RCC 7860 (cell line): ENCODE measurements around the gene SERHL2.
"Not testable (repeated sequence)": the region's sequence is repeated elsewhere in the genome, so short reads cannot be mapped to it uniquely, and the experiment has no call there.

Source experiments
- DNase-seq: peaks from one replicate; pipeline ENCODE4 v3.0.0-alpha.2; 2015; ENCODE audit warnings: low spot score
- FAIRE-seq: peaks from 2 replicates; lab custom pipeline; 2012; peaks lifted over from hg19 to GRCh38; lab: Jason Lieb, UNC

SERHL2 gene

DNA sequence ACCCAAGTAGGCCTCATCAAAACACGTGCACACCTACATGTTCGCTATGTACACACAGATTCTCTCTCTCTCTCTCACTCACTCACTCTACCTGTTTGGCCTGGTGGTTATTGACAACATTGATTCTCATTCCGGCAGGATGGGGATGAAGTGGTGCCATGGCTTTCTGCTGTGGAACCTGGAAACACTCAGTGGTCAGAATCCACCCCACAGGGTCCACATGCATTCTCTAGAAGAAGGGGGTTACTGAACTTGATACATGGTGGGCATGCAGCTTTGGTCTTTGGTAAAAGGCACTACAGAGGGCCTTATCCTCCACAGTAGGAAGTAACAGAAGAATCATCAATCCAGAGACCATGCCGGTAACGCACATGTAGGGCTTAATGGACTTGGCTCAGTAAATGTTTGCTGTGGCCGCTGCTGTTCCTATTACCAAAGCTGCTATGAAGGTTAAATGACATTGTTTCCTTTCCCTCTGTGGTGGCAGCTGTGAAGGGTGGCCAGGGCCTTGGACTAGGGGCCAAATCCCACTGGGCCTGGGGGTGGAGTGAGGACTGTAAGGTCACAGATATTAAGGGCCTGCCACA is 48.2 kb downstream of the SERHL2 start:
- FAIRE-seq (no peak), DNase-seq (no peak)

DNA sequence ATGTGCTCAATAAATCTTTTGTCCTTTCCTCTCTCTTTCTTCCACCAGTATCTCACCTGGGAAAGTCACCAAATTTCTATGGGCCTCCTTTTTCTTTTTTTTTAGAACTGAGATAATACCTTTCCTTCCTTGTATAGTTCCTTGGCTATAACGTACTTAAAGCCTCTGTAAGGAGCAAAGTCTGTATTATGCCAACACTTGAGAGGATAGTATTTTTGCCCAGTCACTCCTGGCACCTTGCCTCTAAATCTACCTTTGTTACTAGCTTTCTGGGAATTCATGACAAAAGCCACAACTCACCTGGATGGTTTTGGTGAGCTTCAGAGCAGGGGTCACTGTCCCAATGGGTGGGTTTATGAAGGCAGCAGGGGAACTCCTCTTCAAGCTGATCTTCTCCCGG is 48.7 kb downstream of the SERHL2 start:
- FAIRE-seq (no peak), DNase-seq (no peak)

DNA sequence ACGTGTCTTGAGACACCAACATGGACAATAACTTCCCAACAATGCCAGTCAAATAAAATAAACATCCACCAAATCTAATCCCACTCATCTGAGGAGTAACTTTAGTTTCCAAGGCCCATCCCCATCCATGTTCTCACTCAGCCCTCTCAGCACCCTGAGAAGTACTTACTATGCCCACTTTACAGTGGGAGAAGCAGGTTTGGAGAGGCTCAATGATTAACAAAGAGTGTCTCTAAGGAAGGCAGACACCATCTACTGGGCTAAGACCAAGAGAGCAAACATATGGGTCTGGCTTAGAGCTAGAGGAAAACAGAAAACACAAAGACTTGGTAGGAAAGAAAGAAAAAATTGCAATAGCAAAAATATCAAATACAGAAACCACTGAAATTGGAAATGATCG is 49.7 kb downstream of the SERHL2 start:
- FAIRE-seq (no peak), DNase-seq (no peak)

DNA sequence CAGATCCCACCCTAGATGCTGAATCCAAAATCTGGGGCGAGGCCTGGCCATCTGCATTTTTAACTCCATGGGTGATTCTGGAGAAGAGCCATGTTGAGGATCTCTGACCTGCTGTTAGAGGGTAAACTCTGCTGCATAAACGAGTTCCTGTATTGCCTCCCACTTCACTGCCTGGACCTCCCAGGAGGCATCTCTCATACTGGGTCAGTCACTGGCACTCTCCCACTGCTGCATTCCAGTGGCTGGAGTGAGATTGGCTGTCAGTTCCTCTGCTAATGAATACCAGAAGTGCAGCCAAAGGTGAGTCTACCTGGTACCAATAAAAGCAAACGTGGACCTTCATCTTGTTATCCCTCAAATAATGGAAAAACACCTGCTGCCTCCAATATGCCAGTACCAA is 50.6 kb downstream of the SERHL2 start:
- no peak for FAIRE-seq
- no peak for DNase-seq

DNA sequence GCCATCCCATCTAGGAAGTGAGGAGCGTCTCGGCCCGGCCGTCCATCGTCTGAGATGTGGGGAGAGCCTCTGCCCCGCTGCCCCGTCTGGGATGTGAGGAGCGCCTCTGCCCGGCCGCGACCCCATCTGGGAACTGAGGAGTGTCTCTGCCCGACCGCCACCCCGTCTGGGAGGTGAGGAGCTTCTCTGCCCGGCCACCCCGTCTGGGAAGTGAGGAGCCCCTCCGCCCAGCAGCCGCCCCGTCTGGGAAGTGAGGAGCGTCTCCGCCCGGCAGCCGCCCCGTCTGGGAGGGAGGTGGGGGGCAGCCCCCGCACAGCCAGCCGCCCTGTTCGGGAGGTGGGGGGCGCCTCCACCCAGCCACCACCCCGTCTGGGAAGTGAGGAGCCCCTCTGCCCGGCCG is 53.9 kb downstream of the SERHL2 start:
- not testable (repeated sequence) for FAIRE-seq, DNase-seq

DNA sequence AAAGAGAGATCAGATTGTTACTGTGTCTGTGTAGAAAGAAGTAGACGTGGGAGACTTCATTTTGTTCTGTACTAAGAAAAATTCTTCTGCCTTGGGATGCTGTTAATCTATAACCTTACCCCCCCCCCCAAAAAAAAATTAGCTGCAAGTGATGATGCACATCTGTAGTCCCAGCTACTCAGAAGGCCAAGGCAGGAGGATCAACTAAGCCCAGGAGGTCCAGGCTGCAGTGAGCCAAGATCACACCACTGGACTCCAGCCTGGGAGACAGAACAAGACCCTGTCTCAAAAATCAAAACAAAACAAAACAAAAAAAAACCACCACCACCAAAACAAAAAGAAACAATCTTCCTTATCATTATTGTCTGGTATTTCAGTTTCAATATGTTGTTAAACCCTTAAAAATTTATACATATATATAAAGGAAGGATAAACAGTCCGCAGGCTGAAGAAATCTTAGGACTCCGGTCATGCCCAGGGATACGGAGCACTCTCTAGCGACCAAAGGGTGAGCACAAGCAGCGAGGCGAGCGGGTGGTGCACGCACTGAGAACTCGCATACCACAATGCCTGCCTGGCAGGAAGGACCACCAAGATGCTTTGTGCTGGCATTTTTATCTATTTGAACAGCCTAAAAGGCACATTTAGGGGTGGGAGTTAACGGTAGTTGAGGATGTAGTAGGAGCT is 54.5 kb downstream of the SERHL2 start:
- DNase-seq (no peak), FAIRE-seq (no peak)

DNA sequence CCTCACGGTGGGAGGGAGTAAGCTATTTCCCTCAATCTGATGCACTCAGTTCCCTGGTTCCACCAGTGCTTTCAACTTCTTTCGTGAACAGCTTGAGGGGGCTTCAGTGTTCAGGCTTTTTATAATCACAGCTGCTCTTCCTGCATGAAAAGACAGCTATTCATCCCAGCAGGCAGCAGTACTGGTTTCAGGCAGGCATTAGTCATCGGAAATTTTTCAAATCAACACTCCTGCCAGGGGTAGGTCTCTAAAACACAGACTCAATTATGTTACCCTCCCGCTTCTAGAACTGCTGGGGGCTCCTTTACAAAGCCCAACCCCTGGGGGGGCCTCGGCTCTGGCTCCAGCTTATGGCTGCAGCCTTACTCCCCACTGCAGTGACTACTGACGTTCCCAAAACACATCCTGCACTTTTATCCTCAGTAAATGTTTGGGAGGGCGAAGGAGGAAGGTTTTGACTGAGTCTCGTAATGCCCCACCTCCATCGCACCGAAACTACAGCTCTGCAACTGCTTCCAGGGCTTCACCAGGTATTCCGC is 55.1 kb downstream of the SERHL2 start:
- DNase-seq: peak; percentile 35
- peak; percentile 44 for FAIRE-seq

DNA sequence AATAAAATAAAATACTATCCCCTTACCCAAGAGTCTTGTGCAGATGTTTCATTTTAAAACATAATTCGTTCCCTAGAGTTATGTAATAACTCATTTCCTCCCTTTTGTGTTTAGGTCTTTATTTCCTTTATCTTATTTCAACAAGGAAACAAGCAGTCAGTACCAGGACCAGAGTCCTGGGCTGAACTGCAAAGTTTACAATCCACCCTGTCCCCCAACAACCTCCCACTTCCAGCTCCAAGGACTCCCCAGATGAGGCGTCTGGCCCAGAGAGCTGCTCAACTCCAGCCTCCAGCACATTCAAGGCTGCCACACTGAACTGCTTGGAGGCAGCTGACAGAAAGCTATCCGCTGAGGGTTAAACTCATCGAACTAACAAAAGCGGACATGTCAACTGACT is 56.4 kb downstream of the SERHL2 start:
- FAIRE-seq (no peak), DNase-seq (no peak)

DNA sequence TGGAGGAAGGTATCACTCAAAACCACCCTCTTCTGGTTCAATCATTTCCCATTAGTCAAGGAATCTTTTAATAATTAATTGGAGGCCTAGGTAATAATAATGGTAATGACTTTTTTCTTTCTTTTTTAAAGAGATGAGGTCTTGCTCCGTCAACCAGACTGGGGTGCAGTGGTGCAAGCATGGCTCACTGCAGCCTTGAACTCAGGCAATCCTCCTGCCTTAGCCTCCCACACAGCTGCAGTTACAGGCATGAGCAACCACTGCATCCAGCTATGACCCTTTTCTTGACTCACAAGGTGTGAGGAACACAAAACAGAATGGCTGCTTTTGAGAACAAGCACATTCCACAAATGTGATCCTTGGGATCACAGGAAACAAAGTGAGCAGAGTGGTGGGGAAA is 57.3 kb downstream of the SERHL2 start:
- FAIRE-seq (no peak), DNase-seq (peak; percentile 7)

DNA sequence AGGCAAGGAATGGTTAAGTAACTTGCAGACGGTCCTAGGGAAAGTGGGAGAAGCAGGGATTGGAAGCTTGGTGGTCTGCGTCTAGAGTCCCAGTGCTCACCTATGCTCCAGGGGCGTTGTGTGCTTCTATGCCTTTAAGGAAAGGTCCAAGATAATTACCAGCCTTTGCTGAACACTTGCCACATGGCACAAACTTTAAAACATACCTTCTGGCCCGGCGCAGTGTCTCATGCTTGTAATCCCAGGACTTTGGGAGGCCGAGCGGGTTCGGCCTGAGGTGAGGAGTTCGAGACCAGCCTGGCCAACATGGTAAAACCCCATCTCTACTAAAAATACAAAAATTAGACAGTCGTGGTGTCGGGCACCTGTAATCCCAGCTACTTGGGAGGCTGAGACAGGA is 58.6 kb downstream of the SERHL2 start:
- DNase-seq: no peak
- no peak for FAIRE-seq

DNA sequence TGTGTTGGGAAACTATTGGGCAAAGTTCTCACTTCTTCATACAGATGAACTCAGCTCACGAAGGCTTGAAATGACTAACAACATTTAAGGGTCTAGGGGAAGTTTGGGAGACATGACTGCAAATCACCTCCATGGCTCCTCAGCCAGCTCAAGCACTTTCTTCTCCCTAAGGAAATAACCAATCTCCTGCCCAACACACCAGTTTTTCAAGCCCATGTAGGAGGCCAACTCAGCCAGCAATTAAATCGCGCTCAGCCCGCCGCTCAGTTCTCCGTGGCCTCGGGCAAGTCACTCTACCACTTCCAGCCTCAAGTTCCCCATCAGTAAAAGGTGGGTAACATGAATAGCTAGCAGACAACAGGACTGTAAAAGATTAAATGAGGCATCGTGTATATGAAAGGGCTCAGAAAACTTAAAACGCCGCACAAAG is 60.1 kb downstream of the SERHL2 start:
- FAIRE-seq (no peak), DNase-seq (no peak)

DNA sequence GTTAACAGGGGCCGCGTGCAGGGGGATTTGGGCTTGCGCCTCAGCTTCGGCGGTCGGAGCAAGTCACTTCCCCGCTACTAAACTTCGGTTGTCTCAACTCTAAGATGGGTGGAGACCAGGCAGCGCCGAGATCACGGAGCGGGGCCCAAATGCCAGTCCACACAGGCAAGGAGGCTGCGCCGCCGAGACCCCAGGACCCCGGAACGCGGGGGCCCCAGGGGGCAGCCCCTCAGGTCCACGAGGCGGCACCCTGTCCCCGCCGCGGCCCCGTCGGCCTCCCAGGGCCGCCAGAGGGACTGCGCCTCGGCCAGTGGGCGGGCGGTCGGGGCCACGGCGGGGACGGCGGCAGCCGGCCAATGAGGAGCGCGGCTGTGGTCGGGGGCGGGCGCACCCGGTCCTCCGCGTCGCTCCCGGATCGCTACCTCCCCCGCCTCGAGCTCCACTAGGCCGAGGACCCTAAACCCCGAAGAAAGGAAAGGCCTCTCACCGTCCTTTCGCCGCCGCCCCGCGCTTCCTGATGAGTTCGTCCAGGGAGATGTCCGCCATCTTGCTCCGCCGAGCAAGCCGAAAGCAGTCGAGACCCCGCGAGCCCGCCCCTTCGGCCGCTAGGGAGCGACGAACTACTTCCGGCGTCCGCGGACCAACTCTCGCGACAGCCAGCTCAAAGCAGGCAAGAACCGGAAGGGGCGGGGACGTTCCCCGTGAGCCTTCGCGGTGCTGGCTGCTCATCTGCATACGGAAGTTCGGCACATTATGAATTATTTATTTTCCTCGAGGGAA is 60.7 kb downstream of the SERHL2 start, which contains the start of gene POLDIP3:
POLDIP3 (minus strand) TSS at position 572 of the 780 bp plus-strand sequence; CDS start at position 546, 26 bp downstream.
- FAIRE-seq: peak; percentile 81
- DNase-seq: peak; percentile 93

DNA sequence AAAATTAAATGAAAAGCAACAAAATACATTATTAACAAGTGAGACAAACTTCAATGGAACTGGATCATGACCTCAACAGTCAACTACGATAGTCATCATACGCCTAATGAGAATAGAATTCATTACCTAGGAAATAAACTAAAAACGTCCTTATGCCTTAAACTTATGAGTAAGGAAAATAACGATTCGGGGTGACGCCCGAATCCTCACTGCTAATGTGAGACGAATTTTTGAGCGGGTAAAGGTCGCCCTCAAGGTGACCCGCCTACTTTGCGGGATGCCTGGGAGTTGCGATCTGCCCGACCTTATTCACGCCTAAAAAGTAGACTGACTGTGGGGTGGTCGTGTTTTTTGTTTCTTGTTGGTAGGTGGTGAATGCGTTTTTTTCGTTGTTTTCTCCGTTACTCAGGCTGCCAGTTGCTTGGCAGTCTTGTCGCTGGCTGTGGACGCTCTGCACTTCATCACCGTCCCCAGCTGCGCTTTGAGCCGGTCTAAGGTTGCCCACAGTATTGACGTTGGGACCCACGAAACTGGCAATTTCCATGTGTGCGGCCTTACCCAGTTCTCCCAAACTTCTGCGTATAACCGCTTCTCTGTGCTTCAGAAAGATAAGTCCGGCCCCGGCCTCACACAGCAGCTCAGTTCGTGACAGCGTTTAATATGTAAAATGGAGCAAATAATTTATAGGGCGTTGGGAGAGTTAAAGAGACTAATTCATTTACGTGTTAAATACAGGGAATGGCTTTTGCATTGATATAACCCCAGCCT is 61.5 kb downstream of the SERHL2 start:
- FAIRE-seq: no peak
- peak; percentile 99 for DNase-seq

DNA sequence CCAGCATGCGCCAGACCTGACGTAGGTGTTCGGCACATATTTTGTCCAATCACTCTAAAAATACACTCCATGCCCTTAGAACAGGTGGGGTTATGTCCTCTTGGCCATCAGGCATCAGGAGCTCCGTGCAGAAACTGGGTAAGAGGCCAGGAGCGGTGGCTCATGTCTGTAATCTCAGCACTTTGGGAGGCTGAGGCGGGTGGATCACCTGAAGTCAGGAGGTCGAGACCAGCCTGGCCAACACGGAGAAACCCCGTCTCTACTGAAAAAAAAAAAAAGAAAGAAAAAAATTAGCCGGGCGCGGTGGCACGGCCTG is 62.1 kb downstream of the SERHL2 start:
- FAIRE-seq, DNase-seq: not testable (repeated sequence)

DNA sequence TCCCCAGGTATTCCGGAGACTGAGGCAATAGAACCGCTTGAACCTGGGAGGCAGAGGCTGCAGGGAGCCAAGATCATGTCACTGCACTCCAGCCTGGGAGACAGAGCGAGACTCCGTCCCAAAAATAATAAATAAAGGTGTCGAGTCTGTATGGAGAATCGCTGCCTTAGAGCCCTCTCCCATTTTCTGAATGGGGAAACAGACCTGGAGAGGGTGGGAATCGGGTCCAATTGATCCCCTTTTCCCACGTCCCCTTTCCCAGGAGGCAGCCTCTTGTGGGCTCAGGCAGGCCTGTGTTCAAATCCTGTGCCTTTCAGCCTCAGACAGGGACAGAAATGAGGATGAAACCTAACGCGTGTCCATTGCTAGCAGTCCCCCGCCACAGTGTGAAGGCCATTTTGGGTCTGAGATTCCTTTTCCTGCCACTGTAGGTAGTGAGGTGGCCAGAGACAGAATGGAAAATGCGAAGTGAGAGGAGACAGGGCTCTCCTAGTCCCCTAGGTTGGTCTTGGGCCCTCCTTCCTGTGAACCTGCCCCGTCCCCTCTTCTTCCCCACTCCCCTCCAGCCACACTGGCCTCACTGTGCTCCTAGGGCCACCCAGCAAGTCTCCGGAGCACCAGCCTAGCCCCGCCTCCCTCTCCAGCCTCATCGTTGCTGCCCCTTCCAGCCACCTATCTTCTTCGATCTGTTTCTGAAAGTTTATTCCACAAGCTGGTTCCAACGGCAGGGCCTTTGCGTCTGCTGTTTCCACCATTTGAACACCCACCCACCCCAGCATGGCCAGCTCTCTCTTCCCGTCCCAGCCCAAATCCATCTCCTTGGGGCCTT is 63.6 kb downstream of the SERHL2 start:
- DNase-seq (no peak), FAIRE-seq (no peak)

DNA sequence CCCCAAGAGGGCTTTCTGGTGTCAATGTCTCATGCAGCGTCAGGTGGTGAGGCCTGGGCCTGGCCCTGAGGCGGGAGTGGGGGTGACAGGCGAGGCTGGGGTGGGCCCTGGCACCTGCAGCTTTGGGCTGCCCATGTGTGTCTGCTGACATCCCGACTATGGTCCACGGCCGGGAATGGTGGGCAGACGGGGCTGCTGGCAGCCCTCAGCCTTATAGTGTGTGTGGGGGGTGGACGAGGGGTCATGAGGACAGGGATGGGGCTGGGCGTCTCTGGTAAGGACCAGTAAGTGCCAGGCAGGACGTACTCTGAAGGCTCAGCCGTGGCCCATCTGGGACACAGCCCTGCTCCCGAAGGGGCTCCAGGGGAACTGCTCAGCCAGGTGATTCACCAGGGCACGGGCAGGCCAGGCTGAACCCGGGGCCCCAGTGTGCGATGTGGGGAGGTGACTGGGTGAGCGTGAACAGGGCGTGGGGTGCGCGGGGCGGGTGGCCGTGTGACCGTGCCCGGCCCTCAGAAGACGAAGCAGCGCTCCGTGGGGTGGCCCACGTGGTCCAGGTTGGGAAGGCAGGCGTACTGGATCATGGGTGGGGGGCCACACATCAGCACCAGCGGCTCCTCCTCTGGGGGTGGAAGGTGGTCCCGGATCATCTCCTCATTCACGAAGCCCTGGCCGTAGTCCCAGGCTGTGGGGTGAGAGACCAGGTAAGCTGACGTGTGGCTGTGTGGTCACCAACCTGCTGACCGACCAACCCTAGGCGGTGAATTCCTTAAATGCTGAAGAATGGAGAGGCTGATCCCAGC is 65.7 kb downstream of the SERHL2 start:
- no peak for FAIRE-seq
- DNase-seq: no peak

DNA sequence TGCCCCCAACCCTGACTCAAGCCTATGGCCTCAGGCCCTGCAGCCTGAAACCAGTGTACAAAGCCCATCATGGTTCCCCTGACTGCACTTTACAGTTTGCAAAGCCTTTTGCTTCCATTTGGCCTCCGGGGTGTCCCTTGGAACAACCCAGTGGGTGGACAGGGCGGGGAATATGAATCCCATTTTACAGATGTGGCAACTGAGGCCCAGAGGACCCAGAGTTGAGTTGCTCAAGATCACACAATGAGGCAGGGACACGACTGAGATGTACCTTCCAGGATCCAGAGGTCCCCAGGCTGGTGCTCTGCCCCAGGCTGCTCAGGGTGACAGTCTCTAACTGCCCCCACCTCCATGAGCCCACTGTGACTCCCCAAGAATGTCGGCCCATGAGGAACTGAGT is 66.3 kb downstream of the SERHL2 start:
- FAIRE-seq (no peak), DNase-seq (no peak)

DNA sequence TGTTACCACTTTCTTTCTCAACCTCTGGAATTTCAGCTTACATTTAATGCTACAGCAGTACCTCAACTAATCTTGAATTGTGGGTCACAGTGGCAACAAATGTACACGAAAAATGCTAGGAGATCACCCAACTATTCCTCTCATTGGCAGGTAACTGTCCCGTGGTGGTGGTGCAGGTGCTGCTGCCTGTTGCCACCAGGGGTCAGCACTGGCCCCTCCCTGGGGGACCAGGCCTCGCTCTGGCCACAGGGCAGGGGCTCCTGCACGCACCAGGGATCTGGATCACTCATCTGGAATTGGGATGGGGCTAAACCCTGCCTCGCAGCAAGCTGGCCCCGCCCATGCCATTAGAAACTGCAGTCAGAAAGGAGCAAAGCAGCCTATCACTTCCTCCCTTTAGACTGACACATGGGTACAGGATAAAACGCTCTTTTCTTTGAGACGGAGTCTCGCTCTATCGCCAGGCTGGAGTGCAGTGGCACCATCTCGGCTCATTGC is 67.8 kb downstream of the SERHL2 start:
- DNase-seq (peak; percentile 44), FAIRE-seq (no peak)

DNA sequence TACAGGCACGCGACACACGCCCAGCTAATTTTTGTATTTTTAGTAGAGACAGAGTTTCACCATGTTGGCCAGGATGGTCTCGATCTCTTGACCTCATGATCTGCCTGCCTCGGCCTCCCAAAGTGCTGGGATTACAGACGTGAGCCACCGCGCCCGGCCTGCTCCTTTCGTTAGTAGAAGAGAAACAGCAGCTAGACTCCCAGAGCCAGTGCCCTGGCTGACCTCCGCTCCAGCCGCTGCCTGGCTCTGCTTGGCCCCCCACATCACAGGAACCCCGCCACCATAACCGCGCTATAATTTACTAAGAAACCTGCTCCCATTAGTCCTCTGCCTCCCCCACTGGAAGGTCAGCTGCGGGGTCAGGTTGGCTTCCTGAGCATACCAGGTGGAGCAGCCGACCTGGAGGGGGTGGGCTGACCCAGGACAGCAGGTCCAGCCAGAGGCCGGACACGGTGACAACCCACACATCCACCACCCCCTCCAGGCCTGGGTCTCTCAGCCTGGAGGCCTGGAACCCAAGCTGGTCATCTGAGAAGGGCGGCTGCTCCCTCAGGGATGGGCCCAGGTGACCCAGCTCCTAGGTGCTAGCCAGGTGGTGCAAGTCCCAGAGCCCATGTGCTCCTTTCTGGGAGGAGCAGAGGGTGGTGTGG is 68.4 kb downstream of the SERHL2 start:
- FAIRE-seq (no peak), DNase-seq (no peak)
